ENCODE results near the gene RFX2. TPM values are rescaled to one million over a fixed set of nuclear protein-coding genes. Genes with fewer than 3 reads are reported as not detected.

The RFX2 gene
- total RNA-seq, 1 donor from 2014 or later: 6.2 TPM

DNA sequence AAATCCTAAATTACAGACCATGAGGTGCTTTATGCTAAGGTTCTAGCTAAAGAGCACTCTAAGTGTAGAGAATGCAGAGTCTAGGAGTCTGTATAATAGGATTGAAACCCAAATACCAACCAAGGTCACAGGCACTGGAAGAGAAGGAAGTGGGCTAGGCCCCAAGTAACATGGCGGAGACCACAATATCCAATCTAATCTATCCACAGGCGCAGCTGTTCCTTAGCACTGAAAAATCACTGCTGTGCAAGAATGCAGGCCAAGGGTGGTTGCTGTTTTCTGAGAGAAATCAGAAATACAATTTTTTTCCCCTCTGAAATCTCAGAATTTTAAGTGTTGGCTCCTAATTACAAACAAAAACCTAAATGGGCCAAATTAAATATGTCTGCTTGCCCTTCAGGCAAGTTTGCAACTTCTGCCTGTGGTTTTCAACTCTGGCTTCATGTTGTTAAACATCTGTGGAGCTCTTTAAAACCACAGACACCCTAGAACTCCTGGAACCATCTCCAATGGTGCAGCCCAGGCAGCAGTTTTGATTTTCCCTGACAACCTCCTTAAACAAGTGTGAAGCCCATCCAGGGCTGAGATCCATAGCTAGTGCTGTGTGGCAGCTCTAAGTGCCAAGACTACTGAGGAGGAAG is 138.5 kb downstream of the RFX2 start:
- H3K4me3 Mint-ChIP-seq: no peak overlapping the region
- no peaks in the 10 kb centered on the region for H3K36me3 ChIP-seq
- peaks cover 6% of the 10 kb centered on the region for H3K27me3 Mint-ChIP-seq (ENCODE audit: insufficient read depth, low read depth)
- H3K4me2 ChIP-seq: no peak overlapping the region
- H3K79me2 ChIP-seq (ENCODE audit: low read depth): peaks cover 99% of the 10 kb centered on the region
- no peak overlapping the region for H3K27ac ChIP-seq
- H4K20me1 ChIP-seq (ENCODE audit: low read depth): peaks cover 99% of the 10 kb centered on the region
- peaks cover 13% of the 10 kb centered on the region for H3K36me3 Mint-ChIP-seq
- no peak overlapping the region for H3K9ac ChIP-seq
- H3K4me3 ChIP-seq: no peak overlapping the region
- no peak overlapping the region for H2AFZ ChIP-seq (replicated peaks)
- H3F3A ChIP-seq (ENCODE audit: low read depth): peaks cover 24% of the 10 kb centered on the region
- H3K4me1 ChIP-seq: peaks cover 17% of the 10 kb centered on the region
- no peak overlapping the region for H3K27ac Mint-ChIP-seq
- peaks cover 48% of the 10 kb centered on the region for H3K4me1 Mint-ChIP-seq
- no peaks in the 10 kb centered on the region for H3K27me3 ChIP-seq
- no peaks in the 10 kb centered on the region for H3K9me3 ChIP-seq (ENCODE audit: low read depth)
- TF ChIP-seq, protein P1, sequence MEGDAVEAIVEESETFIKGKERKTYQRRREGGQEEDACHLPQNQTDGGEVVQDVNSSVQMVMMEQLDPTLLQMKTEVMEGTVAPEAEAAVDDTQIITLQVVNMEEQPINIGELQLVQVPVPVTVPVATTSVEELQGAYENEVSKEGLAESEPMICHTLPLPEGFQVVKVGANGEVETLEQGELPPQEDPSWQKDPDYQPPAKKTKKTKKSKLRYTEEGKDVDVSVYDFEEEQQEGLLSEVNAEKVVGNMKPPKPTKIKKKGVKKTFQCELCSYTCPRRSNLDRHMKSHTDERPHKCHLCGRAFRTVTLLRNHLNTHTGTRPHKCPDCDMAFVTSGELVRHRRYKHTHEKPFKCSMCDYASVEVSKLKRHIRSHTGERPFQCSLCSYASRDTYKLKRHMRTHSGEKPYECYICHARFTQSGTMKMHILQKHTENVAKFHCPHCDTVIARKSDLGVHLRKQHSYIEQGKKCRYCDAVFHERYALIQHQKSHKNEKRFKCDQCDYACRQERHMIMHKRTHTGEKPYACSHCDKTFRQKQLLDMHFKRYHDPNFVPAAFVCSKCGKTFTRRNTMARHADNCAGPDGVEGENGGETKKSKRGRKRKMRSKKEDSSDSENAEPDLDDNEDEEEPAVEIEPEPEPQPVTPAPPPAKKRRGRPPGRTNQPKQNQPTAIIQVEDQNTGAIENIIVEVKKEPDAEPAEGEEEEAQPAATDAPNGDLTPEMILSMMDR (IDR thresholded peaks at IDR 0.05): no peak
- TF ChIP-seq EZH2 (IDR thresholded peaks at IDR 0.05) (no peak), EZH2phosphoT487 (IDR thresholded peaks at IDR 0.05) (no peak)
- no peak for DNase-seq (ENCODE audit: low spot score)
- H3K9me3 Mint-ChIP-seq: no peaks in the 10 kb centered on the region

- Histone ChIP-seq H3K79me2 (ENCODE audit: low read depth) (peaks cover 99% of the 10 kb centered on the region), H3K27ac (peak overlapping the region; percentile 61), H3K27me3 (no peaks in the 10 kb centered on the region), H3K9ac (peak overlapping the region; percentile 13), H2AFZ (replicated peaks) (no peak overlapping the region), H4K20me1 (ENCODE audit: low read depth) (peaks cover 99% of the 10 kb centered on the region), H3F3A (ENCODE audit: low read depth) (peaks cover 24% of the 10 kb centered on the region), H3K4me2 (no peak overlapping the region), H3K36me3 (no peaks in the 10 kb centered on the region), H3K9me3 (ENCODE audit: low read depth) (no peaks in the 10 kb centered on the region), H3K4me3 (no peak overlapping the region), H3K4me1 (peaks cover 13% of the 10 kb centered on the region)
- Mint-ChIP-seq H3K4me1 (peaks cover 31% of the 10 kb centered on the region), H3K4me3 (no peak overlapping the region), H3K36me3 (peaks cover 6% of the 10 kb centered on the region), H3K27ac (peak overlapping the region; percentile 50), H3K9me3 (no peaks in the 10 kb centered on the region), H3K27me3 (ENCODE audit: insufficient read depth, low read depth) (peaks cover 6% of the 10 kb centered on the region)
- TF ChIP-seq EZH2phosphoT487 (IDR thresholded peaks at IDR 0.05) (no peak), EZH2 (IDR thresholded peaks at IDR 0.05) (no peak)
- TF ChIP-seq, protein P1 (IDR thresholded peaks at IDR 0.05): no peak
- no peak for DNase-seq (ENCODE audit: low spot score)
Measured at GRCh38 chr19:5969476-5969875, 140.8 kb downstream of the RFX2 start.

DNA sequence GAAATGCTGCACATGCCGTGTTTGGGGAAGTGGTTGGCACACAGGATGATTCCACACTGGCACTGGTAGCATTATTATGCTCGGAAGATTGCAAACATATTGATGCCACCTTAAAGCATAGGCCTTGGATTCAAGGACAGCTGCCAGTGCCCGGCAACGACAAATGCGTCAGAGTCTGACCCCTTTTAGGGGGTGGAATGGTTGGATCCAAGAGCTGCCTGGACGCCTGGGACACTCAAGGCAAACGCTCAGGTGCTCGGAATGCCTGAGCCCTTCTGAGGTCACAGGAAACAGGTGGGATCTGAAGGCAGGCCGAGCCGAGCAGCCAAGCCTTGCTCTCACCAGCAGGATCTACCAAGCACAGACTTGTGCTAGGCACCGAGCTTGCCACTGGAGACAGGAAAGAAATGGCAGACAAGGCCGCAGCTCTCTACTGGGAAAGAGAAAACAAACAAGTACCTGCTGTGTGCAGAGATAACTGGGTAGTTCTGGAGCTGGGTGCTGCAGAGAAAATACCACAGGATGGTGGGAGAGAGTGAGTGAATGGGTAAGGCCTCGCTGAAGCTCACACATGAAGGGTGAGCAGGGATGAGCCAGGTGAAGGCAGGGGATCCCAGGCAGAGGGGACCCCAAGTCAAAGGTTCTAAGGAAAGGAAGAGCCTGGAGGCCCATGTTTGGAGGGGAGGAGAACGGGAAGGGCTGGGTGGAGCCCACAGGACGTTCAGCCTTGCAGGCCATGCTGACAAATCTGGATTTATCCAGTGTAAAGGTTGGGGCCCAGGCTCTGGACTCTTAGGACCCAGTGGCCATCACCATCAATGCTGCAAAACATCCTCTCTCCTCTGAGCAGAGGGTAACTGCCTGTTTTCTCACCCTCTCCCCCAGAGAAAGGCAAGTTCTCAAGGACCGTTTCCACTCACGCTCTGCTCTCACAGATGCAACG is 141.6 kb downstream of the RFX2 start:
- Histone ChIP-seq H3K4me3 (no peak overlapping the region), H4K20me1 (ENCODE audit: low read depth) (peaks cover 99% of the 10 kb centered on the region), H3K79me2 (ENCODE audit: low read depth) (peaks cover 99% of the 10 kb centered on the region), H3F3A (ENCODE audit: low read depth) (peaks cover 24% of the 10 kb centered on the region), H2AFZ (replicated peaks) (no peak overlapping the region), H3K27me3 (no peaks in the 10 kb centered on the region), H3K9me3 (ENCODE audit: low read depth) (no peaks in the 10 kb centered on the region), H3K36me3 (no peaks in the 10 kb centered on the region), H3K4me1 (peaks cover 13% of the 10 kb centered on the region), H3K27ac (peak overlapping the region; percentile 61), H3K4me2 (peak overlapping the region; percentile 57), H3K9ac (peak overlapping the region; percentile 13)
- H3K9me3 Mint-ChIP-seq: no peaks in the 10 kb centered on the region
- peaks cover 26% of the 10 kb centered on the region for H3K4me1 Mint-ChIP-seq
- TF ChIP-seq, protein P1 (IDR thresholded peaks at IDR 0.05): no peak
- TF ChIP-seq EZH2 (IDR thresholded peaks at IDR 0.05) (no peak), EZH2phosphoT487 (IDR thresholded peaks at IDR 0.05) (no peak)
- DNase-seq (ENCODE audit: low spot score): no peak
- H3K4me3 Mint-ChIP-seq: peak overlapping the region; percentile 18
- H3K36me3 Mint-ChIP-seq: peaks cover 2% of the 10 kb centered on the region
- peaks cover 6% of the 10 kb centered on the region for H3K27me3 Mint-ChIP-seq (ENCODE audit: insufficient read depth, low read depth)
- H3K27ac Mint-ChIP-seq: peak overlapping the region; percentile 90
